GM12864 (cell line): Measurements from ENCODE around the gene SENP3.

Source experiments
- DNase-seq: peaks from one replicate; pipeline ENCODE4 v3.0.0-alpha.2; 2011; ENCODE audit warnings: low read depth
- H3K4me3 ChIP-seq: 2 replicates; pipeline ENCODE4 v1.5.1; 2011; ENCODE audit warnings: mild to moderate bottlenecking, low read depth, low read length, control low read depth
- CTCF ChIP-seq: IDR thresholded peaks from 2 replicates; pipeline ENCODE4 v1.5.1; 2011; ENCODE audit warnings: low read depth, mild to moderate bottlenecking, moderate library complexity, low read length, control low read depth, inconsistent platforms; ENCODE audit errors: missing control alignments

The SENP3 gene

DNA sequence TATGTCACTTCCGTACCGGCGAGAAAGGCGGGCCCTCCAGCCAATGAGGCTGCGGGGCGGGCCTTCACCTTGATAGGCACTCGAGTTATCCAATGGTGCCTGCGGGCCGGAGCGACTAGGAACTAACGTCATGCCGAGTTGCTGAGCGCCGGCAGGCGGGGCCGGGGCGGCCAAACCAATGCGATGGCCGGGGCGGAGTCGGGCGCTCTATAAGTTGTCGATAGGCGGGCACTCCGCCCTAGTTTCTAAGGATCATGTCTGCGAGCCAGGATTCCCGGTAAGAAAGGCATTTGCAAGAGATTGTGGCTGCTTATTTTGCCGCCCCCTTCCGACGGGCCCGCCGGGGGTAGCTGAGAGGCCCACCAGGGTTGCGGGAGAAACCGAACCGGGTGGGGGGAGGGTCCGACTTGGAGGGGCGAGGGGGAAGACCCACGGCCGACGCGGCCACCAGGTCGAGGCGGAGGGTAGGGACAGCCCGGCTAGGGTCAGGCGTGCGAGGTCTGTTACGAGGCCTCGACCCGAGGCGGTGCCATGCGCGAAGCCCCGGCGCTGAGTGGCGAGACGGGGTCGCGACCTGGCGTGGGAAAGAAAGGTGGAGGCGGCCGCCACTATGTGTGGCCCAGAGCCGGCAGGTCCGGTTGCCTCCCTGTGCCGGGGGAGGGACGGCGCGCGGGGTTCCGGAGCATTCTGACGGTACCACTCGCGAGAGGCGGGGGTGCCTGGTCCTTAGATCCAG is 11.0 kb downstream of the SENP3 start:
- peak; percentile 98 for DNase-seq
- TF ChIP-seq CTCF = no peak
- peak overlapping the region; percentile 96 for H3K4me3 ChIP-seq

DNA sequence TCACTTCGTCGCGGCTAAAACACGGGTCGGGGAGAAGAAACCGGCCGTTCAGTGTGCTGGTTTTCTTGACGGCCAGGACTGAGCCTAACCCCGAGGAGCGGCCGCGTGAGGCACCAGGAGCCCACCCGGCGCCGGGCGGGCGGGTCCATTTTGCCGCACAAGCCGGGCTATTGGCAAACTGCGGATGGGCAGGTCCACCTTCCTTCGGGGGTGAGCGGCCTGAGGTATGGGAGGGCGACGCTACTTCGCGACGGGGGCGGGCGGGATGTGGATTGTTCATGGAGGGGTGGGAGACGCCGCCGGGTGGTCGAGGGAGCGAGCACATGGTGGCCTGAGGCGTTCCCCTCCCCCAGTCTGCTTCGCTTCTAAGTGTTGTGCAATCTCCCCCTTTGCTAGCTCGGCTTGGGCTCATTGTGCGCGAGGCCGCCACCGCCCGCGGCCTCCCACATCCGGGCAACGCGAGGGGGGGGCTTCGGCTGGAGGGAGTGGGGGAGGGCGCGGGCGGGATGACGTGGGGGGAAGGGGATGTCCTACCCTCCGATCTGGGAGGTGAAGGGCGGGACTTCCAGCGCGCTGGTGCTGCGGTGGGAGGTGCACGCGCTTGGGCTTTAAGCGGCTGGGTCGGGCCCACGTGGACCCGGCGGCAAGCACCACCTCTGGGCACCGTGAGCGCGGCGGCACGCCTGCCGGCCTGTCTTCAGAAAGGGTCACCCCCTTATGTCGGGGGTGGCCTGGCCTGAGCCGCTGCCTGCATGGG is 11.8 kb downstream of the SENP3 start:
- TF ChIP-seq CTCF = no peak
- DNase-seq = no peak
- H3K4me3 ChIP-seq = peak overlapping the region; percentile 96

- DNase-seq = no peak
- peak overlapping the region; percentile 96 for H3K4me3 ChIP-seq
- TF ChIP-seq CTCF = no peak
Measured at GRCh38 chr17:7574176-7574953, 12.6 kb downstream of the SENP3 start.

DNA sequence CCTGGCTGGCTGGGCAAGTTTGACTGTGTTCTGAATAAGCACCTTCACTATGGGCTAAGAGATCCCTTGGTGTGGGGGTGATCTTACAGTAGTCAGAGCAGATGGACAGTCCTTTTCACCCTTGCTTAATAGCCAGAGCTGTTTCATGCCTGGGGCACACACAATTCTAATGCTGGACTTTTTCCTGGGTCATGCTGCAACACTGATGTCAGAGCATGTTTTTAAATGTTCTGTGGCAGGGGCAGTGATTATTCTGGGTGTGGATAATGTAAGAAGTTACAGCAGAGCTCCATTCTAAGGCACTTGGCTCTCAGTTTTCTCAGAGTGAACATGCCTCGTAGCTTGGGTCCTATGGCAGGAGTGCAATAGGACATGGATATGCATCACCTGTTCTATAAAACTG is 13.8 kb downstream of the SENP3 start:
- TF ChIP-seq CTCF = no peak
- no peak for DNase-seq
- peak overlapping the region; percentile 96 for H3K4me3 ChIP-seq

DNA sequence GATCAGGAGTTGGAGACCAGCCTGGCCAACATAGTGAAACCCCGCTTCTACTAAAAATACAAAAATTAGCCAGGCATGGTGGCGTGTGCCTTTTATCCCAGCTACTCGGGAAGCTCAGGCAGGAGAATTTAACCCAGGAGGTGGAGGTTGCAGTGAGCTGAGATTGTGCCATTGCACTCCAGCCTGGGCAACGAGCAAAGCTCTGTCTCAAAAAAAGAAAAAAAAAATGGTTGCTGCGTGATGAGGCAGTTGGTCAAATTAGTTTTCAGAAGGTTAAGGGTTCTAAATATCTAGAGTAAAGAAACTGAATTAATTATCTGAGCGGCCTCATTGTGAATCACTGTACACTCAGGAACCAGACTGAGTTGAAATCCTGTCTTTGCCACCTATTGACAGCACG is 14.2 kb downstream of the SENP3 start:
- DNase-seq = no peak
- no peak for TF ChIP-seq CTCF
- H3K4me3 ChIP-seq = no peak overlapping the region; the same call in 1 of the 2 replicates

DNA sequence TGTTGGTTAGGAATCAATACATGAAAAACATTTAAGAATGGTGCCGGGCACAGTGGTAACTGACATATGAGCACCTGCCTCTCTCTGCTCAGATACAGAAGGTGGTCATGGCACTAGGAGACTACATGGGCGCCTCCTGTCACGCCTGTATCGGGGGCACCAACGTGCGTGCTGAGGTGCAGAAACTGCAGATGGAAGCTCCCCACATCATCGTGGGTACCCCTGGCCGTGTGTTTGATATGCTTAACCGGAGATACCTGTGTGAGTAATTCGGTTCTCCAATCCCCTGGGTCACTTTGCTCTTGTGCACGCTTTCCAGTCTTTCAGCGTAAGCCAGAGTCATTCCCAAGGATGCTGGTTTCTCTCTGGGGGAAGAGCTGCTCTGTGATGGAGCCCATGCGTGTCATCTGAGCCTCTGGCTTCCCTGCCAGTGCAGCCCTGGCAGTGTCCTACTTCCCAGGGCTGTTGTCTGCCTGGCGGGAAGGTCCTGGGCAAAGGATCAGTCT is 14.8 kb downstream of the SENP3 start:
- no peak overlapping the region for H3K4me3 ChIP-seq
- TF ChIP-seq CTCF = no peak
- DNase-seq = no peak
